Measurements from ENCODE around the gene SDC4.

- TF ChIP-seq POLR2A (IDR thresholded peaks at IDR 0.05; ENCODE audit: borderline replicate concordance, extremely low read depth, insufficient read depth, insufficient read length) (no peak), CTCF (IDR thresholded peaks at IDR 0.05 in 2 of 3, conservative IDR thresholded peaks at IDR 0.05 in 1 of 3; ENCODE audit: borderline replicate concordance in 1 of 3, insufficient read depth in 1 of 3, low read depth in 2 of 3, low read length in 2 of 3) (no peak), EGR1 (IDR thresholded peaks at IDR 0.05; ENCODE audit: low read depth) (no peak), SP1 (IDR thresholded peaks at IDR 0.05; ENCODE audit: low read depth) (no peak), REST (IDR thresholded peaks at IDR 0.05; ENCODE audit: low read depth) (no peak), POLR2AphosphoS5 (IDR thresholded peaks at IDR 0.05; ENCODE audit: low read depth, low read length) (no peak), SIN3A (IDR thresholded peaks at IDR 0.05; ENCODE audit: low read depth) (no peak), JUND (IDR thresholded peaks at IDR 0.05) (no peak), ZNF274 (IDR thresholded peaks at IDR 0.05; ENCODE audit: low read depth, low read length) (no peak), RAD21 (IDR thresholded peaks at IDR 0.05; ENCODE audit: low read depth) (no peak)
- TF ChIP-seq, protein P1, sequence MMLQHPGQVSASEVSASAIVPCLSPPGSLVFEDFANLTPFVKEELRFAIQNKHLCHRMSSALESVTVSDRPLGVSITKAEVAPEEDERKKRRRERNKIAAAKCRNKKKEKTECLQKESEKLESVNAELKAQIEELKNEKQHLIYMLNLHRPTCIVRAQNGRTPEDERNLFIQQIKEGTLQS (IDR thresholded peaks at IDR 0.05) = no peak
Observed at GRCh38 chr20:45374966-45375365, 26.7 kb upstream of the SDC4 start.

All from HCT116 (cell line).